Cardiac fibroblast (primary cell): ENCODE measurements around the gene ZNF528.
A peak's percentile ranks its signal among the peaks of the same experiment; 100 is the strongest.

Experiments used
- DNase-seq, 2 donors: peaks; one replicate each; pipeline versions ENCODE4 v3.0.0 to v3.0.0-alpha.2; 2010; ENCODE audit warnings: low read depth in 2 of 2
- H3K4me3 ChIP-seq, 2 donors: replicated peaks in 1 of 2; 1 replicate in 1 of 2; 2 replicates in 1 of 2; pipeline ENCODE4 v1.5.1; 2011; ENCODE audit warnings: low read depth in 2 of 2, low read length in 2 of 2, mild to moderate bottlenecking in 2 of 2, moderate library complexity in 1 of 2
- TF ChIP-seq, protein P1 (sequence below): IDR thresholded peaks from one replicate; pipeline ENCODE4 v1.5.1; 2011; ENCODE audit warnings: low read depth, mild to moderate bottlenecking, low read length, inconsistent platforms

The ZNF528 gene

DNA sequence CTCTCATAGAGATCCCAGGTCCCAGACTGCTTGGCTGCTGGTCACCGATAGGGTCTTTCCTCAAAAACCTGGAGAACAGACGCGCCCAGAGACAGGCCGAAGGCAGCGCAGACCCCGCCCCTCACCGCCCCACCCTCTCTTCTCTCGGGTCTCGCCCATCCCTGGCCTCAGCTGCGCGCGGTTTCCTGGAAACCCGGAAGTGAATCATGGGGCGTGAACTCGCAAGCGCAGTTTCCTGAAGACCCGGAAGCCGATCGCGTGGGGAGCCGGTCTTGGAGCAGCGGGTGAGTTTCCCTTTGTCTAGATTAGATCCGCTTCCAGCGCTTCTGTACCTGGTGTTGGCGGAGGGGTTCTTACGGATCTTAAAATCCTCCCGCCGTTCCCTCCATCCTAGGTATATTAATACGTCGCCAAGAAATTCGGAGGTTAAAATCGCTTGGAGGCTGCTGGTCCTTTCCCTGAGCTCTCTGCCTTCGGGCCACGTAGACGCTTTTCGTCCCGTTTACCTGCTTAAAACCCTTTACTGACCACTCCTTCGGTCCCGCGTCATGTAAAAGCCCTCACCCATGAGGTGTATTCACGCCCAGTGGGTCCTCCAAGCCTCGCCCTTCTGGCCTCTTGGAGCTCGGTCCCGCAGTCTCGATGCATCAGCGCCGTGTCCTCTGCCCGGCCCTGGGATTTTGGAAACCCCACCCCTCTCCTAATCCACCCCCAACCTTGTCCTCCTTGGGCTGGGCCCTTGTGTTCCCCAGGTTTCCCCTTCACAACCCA is 55.9 kb downstream of the ZNF528 start, which contains the start of gene ZNF578:
Gene ZNF578, plus strand, starts transcription at position 230 of the 771 bp plus-strand sequence. CDS start 48,293 bp downstream, outside the sequence.
- peak within 1 kb of the TSS; percentile 67 to 69 for H3K4me3 ChIP-seq
- TF ChIP-seq, protein P1, sequence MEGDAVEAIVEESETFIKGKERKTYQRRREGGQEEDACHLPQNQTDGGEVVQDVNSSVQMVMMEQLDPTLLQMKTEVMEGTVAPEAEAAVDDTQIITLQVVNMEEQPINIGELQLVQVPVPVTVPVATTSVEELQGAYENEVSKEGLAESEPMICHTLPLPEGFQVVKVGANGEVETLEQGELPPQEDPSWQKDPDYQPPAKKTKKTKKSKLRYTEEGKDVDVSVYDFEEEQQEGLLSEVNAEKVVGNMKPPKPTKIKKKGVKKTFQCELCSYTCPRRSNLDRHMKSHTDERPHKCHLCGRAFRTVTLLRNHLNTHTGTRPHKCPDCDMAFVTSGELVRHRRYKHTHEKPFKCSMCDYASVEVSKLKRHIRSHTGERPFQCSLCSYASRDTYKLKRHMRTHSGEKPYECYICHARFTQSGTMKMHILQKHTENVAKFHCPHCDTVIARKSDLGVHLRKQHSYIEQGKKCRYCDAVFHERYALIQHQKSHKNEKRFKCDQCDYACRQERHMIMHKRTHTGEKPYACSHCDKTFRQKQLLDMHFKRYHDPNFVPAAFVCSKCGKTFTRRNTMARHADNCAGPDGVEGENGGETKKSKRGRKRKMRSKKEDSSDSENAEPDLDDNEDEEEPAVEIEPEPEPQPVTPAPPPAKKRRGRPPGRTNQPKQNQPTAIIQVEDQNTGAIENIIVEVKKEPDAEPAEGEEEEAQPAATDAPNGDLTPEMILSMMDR, result no peak
- DNase-seq, result peak; percentile 89 to 91

DNA sequence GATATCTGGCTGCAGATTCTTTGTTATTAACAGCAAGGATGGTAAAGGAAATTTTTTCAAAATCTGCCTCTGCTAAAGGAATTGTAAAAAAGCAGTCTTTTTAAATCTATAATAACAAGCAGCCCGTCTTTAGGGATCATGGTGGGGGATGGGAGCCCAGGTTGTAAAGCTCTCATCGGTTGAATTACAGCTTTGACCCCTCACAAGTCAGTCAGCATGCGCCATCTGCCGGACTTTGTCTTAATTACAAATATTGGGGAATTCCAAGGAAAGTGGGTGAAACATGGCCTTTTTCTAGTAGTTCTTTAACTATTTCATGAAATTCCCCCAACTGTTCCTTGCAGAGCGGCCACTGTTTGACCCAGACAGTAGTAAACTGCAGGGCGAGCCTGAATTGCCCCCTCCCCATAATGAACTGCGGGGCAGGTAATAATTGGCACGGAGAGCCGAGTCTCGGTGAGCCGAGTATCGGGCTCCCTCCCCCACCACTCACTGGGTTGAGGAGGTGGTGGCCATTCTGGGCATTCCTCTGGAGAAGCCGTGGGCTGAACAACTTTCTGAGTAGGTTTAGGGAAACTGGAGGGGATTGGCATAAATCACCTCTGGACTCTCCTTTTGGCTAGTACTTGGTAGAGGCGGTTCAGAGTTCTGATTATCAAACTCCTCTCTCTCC is 67.3 kb downstream of the ZNF528 start:
- TF ChIP-seq, protein P1, result no peak
- no peak overlapping the region for H3K4me3 ChIP-seq

More for the DNA sequence above, 67.3 kb downstream of the ZNF528 start:
- DNase-seq, result no peak
